Measurements from ENCODE around the gene DAGLB.
A peak's percentile ranks its signal among the peaks of the same experiment; 100 is the strongest.
"Not testable (repeated sequence)": the region's sequence is repeated elsewhere in the genome, so short reads cannot be mapped to it uniquely, and the experiment has no call there.

Gene DAGLB

GRCh38 chr7:6461946-6462550 lies 14.3 kb upstream of the DAGLB start:
- DNase-seq (ENCODE audit: low read depth in 2 of 2) = peak in 1 of 2 experiments; percentile 9

GRCh38 chr7:6460990-6461584 lies 13.3 kb upstream of the DAGLB start:
- no peak for DNase-seq (ENCODE audit: low read depth in 2 of 2)

DNA sequence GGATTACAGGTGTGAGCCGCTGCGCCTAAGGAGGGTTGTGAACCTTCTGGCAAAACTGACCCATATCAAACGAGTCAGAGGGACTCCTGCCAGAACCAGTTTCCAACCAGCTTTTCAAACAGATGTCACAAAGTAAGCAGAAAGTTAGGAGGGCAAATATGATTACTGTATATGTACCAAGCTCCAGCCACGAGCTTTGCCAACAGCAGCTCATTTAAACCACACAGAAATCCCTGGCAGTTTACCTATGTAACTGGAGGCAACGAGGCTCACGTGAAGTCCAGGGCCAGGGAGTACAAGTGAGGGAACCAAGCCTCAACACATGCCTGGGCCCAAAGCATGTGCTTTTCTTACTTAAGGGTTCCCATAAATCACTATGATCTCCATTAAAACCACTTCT lies 12.5 kb upstream of the DAGLB start:
- DNase-seq (ENCODE audit: low read depth in 2 of 2) = no peak

DNA sequence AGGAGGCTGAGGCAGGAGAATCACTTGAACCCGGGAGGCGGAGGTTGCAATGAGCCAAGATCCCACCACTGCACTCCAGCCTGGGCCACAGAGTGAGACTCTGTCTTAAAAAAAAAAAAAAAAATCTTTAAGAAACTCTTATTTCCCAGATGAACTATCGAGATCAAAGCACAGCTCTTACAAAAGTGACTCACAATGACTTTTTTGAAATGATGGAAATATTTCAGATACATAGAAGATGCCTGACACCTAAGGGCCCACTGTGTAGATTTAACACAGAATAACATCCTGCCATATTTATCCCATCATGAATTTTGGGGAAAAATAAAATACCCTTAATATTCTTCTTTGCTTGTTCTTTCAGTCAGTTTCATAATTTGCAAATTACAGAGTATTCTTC lies 10.9 kb upstream of the DAGLB start:
- not testable (repeated sequence) for DNase-seq (ENCODE audit: low read depth in 2 of 2)

- DNase-seq (ENCODE audit: low read depth in 2 of 2) = peak; percentile 44 to 48
Measured at GRCh38 chr7:6453734-6454133, 6.0 kb upstream of the DAGLB start.

DNA sequence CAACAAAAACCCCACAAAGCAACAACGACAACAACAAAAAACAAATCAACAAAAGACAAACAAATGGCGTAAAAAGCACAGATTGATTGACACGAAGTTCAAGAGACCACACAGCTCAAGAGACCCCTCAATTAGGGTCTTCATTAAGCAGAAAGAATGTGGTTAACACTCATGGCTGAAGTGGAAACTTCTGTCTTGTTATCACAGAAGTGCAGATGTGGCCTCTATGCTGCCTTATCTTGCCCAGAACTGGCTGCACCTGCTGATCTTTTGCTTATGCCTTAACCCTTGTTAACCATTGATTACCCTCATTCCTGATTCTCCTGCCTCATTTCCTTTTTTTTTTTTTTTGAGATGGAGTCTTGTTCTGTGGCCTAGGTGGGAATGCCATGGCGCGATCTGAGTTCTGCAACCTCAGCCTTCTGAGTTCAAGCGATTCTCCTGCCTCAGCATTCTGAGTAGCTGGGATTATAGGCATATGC lies 3.5 kb upstream of the DAGLB start:
- DNase-seq (ENCODE audit: low read depth in 2 of 2) = no peak

GRCh38 chr7:6450591-6450990 lies 2.8 kb upstream of the DAGLB start:
- DNase-seq (ENCODE audit: low read depth in 2 of 2) = not testable (repeated sequence)

GRCh38 chr7:6449884-6450283 lies 2.1 kb upstream of the DAGLB start:
- not testable (repeated sequence) for DNase-seq (ENCODE audit: low read depth in 2 of 2)

DNA sequence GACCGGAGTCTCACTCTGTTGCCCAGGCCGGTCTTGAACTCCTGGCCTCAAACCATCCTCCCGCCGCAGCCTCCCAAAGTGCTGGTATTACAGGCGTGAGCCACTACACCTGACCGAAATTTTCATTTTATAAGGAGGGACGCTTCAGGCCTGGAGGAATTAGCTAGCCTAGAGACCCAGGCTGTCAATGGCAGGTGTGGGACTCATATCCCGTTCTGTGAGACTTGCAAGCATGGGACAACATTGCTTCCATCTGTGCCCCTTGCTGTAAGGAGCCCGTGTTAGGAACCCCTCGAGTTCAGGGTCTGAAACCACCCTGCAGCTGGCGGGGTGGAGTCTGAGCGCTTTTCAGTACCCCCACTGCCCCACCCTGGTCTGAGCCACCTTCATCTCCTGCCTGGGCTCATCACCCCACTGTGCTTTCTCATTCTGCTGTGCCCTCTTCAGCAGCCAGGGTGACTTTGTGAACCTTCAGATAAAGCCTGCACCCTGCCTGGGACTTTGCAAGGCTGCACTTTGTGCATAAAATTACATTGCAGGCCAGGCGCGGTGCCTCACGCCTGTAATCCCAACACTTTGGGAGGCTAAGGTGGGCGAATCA lies 1.3 kb upstream of the DAGLB start:
- DNase-seq (ENCODE audit: low read depth in 2 of 2) = no peak

DNA sequence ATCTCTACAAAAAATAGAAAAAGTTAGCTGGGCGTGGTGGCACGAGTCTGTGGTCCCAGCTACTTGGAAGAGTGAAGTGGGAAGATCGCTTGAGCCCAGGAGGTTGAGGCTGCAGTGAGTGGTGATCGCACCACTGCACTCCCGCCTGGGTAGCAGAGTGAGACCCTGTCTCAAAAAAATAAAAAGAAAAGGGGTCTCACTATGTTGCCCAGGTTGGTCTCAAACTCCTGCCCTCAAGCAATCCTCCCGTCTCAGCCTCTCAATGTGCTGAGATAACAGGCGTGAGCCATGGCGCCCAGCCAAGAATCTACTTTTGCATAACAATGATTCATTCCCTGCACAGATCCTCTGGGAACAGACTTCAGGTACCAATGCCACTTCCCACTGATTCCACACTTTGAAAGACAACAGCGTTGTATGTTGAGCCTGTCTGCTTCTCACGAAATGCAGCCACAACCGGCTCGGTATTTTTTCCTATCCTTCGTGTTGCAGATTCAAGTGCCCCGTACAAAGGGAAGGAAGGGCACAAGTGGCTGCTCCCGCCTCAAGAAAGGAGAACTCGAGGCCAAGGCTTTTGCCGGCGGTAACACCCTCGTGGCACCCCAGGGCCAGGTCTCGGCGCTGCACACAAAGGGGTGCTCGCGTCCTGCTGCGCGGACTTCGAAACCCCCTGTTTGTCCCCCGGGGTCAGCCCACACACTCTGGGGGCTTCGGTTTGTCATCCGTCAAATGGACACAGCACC lies 745 bp downstream of the DAGLB start:
- peak; percentile 60 to 69 for DNase-seq (ENCODE audit: low read depth in 2 of 2)

DNA sequence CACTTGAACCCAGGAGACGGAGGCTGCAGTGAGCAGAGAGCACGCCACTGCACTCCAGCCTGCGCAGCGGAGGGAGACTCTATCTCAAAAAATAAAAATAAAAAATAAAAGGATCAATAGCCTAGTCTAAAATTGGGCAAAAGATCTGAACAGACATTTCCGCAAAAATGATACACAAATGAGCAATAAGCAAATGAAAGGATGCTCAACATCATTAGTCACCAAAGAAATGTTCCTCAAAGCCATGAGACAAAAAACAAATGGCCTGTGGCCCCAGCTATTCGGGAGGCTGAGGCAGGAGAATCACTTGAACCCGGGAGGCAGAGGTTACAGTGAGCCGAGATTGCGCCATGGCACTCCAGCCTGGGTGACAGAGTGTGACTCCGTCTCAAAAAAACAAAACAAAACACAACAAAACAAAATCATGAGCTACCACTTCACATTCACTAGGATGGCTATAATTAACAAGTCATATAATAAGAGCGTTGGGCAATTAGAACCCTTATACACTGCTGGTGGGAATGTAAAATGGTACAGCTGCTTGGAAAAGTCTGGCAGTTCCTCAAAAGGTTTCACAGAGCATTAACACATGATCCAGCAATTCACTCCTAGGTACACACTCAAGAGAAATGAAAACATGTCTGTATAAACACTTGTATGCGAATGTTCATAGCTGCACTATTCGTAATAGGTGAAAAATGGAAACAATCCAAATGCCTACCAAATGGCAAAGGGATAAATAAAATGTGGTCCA lies 3.1 kb downstream of the DAGLB start:
- DNase-seq (ENCODE audit: low read depth in 2 of 2) = no peak

DNA sequence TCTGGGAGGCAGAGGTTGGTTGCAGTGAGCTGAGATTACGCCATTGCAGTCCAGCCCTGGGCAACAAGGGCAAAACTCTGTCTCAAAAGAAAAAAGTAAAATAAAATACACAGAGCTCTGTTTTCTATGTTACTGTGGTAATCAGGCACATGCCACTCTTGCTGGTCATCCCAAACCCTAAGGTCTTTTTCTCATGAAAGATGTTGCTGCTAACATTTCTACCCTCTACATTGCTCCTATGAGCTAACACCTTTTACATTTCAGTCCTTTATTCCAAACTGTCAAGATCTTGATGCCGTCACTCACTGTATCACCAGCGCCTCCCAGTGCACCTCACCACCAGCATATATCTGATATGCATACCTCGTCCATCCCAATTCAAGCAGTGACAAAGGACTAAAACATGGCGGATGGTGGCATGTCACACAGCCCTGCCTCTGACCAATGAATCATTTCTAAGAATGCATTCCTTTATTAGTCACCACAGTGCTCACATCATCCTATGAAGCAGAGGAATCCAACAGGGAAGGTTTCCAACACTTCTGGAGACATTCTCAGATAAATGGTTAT lies 4.3 kb downstream of the DAGLB start:
- DNase-seq (ENCODE audit: low read depth in 2 of 2) = peak; percentile 74 to 75

- DNase-seq (ENCODE audit: low read depth in 2 of 2) = no peak
Measured at GRCh38 chr7:6442114-6442513, 5.6 kb downstream of the DAGLB start.

DNA sequence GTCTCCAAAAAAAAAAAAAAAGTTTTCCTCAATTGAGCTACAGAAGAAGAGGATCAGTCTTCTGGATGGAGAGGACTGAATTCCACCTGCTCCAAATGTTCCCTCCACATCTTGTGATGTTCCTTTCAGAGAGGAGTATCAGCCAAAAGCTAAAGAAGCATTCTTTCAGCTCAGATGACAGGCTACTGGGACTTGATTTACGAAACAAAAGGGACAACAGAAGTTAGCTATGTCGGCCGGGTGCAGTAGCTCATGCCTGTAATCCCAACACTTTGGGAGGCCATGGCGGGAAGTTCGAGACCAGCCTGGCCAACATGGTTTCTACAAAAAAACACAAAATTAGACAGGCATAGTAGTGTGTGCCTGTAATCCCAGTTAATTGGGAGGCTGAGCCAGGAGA lies 7.4 kb downstream of the DAGLB start:
- DNase-seq (ENCODE audit: low read depth in 2 of 2) = no peak

DNA sequence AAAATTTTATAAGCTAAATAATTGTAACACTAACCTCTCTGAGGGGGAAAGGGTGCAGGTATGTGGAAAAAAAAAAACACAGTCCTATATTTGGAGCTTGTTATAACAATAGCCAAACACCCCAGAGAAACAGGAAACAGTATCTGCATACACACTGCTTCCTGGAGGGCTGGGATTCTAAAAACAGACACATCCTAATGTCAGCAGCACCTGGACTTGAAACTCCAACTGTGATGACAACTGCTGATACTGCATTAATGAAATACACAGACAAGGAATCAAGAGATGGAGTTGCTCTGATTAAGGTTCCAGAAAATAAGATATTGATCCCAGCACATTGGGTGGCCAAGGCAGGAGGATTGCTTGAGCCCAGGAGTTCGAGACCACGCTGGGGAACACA lies 9.3 kb downstream of the DAGLB start:
- DNase-seq (ENCODE audit: low read depth in 2 of 2) = no peak

DNA sequence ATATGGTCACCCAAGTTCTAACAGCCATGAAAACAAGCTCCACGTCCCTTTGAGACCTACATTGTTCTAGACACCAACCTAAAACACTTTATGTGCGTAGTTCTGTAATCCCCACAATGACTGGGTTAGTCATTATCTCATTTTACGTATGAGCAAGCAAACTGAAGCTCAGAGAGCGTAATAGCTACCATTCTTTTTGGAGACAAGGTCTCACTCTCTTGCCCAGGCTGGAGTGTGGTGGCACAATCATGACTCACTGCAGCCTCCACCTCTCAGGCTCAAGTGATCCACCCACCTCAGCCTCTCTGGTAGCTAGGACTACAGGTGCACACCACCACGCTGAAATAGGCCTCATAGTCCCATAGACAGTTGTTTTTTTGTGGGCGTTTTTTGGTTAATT lies 10.5 kb downstream of the DAGLB start:
- no peak for DNase-seq (ENCODE audit: low read depth in 2 of 2)

- DNase-seq (ENCODE audit: low read depth in 2 of 2) = no peak
Measured at GRCh38 chr7:6436385-6436685, 11.4 kb downstream of the DAGLB start.

DNA sequence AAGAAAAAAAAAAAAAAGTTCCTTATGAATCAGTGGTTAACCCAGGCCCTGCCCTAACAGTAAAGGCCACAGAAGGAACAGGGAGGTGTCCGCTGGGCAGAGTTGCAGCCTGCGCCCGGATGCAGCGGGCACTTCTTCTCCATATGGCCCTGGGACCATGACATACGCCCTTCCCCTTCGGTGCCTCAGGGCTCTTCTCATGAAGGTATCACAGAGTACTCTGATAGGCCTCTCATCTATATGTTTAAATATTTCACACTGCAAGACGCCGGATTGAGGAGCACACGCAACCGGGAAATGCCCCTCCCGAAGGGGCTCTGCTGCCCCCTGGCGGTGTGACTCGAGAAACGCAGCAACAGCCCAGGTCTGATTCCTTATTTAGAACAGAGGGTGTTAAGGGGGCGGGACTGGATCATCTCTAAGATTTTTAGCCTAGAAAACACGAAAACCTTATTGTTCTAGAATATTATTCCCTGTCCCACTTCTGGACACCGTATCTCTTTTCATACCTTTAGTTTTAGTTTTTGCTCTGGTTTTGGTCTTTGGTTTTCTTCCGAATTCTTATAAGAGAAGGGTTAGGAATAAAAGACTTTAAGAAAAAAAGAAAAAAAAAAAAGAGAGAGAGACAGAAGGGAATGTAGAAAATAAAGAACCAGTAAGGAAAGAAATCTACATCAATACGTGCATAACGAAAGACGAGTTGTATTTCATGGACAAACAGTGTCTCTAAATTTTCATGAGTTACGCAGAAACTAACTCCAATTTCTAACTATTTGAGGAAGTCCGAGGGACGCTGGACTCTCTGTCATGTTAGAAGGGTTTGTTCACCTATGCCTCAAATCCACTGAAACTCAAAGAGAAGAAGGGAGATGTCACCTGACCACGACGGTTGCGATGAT lies 12.0 kb downstream of the DAGLB start:
- DNase-seq (ENCODE audit: low read depth in 2 of 2) = peak; percentile 68 to 76

DNA sequence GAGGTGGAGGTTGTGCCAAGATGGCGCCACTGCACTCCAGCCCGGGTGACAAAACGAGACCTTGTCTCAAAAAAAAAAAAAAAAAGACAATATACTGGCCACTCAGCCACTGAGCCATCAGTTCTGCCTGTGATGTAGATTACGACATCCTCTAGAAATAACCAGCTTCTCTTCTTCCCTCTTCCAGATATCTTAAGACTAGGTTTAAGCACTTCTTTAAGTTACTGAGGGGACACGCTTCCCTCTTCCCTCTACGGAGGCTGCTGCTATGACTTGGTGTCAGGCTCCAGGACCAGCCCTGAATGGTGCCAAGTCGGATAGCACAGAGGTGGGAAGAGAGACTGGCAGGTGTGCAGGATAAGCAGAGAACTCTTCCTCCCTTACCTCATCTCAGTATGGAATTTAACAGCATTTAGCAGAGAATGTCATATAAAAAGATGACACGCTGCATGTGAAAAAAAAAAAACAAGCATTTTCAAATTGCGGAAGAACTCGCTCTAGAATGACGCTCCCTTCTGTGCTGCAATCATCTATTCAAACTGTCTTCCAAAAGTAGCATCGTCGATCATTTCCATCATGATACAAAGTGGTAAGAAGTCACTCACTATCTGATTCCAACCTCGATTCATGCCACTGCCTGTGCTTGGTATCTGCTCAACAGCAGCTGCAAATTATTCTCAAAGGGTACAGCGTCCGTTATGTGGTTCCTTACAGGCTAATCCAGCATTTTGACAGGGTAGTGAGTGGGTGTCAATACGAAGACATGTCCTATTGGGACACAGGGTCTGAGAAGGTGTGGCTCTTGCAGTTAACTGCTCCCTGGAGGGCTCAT lies 13.8 kb downstream of the DAGLB start:
- no peak for DNase-seq (ENCODE audit: low read depth in 2 of 2)

GRCh38 chr7:6432781-6433180 lies 15.0 kb downstream of the DAGLB start:
- DNase-seq (ENCODE audit: low read depth in 2 of 2) = no peak

Measured in fibroblast of skin of left quadriceps (primary cell).